Inferior parietal cortex (tissue), 1 donor: ENCODE measurements around the gene NADSYN1.
A peak's percentile ranks its signal among the peaks of the same experiment; 100 is the strongest.

Experiments
- DNase-seq: peaks from one replicate; pipeline ENCODE4 v3.0.0-alpha.2; 2016; ENCODE audit errors: extremely low spot score

The NADSYN1 gene

DNA sequence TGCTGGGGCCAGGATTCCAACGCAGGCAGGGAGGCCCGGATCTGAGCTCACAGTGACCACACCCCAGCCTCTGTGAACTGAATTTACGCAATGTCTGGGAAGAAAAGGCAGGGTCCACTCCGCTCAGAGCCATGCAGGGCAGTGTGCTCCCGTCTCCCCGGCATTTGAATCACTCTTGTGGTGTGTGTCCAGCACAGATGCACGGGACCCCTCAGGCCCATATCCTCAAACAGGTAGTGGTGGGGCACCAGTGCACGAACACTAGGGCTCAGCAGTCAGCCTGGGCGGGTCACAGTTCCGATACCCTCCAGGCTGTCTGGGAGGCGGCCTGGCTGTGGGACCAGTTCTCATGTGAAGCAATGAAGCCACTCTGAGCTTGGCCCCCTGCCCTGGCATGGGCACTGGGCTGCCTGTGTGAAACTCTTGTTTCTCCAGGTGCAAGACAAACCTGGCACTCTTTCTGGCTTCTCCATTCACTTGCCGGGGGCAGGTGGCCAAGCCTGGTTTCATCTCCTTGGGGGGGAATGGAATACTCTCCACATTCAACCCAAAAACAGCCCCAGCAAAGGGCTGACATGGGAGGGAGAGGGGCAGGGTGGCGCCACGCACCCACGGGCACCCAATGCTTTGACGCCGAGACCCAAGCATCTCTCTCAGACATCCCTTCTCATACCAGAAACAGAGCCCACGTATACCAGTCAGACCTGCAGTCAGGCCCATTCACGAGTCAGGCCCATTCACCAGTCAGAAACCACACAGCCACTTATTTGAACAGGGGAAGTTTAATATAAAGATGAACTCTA is 19.2 kb upstream of the NADSYN1 start:
- DNase-seq: no peak

DNA sequence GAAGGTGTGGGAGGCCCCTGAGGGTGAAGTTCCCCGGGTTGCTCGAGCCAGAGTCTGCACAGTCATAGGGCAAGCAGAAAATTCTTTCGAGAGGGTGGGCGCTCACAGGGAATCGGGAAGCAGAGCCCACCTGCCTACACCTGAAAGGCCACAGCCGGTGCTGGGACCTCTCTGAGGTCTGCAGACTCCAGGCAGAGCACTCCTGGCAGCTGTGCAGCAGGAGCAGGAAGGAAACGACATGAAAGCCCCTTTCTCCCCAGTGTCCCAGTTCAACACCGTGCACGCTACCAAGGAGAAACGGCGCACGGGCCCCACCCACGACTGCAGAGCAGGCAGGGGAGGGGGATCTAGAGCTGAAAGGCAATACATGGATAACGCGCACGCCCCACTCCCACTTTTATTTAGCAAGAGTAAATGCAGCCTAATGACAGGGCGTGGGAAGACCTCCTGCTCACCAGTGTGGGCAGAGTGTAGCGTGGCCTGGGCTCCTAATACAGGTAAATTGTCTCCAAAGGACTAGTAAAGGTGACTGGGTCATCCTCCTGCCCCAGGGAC is 18.4 kb upstream of the NADSYN1 start:
- DNase-seq: no peak

DNA sequence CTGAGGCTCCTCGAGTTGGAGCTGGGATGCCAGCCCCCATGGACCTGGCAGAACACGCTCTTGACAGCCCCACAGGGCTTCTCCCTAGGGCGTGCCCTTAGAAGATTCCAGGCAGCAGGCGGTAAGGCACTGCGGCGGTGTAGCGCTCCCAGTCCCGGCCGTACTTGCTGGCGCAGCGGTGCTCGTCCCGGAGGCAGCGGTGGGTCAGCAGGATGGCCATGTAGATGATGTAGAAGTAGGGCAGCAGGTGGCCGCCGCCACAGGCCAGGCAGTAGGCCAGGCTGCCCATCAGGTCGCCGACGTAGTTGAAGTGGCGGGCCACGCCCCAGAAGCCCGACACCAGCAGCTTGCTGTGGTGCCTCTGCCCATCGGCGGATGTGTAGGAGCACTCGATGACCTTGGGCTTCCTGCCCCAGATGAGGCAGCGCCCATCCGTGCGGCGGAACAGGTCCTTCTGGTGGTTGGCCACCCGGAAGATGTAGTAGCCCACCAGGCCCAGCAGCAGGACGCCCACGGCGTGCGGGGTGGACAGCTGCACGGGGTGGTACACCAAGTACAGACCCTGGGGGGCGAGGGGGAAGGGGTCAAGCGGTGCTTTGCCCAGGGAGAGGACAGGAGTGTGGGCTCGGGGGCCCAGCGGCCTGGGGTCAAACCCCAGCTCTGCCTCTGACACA is 17.6 kb upstream of the NADSYN1 start:
- DNase-seq: no peak

DNA sequence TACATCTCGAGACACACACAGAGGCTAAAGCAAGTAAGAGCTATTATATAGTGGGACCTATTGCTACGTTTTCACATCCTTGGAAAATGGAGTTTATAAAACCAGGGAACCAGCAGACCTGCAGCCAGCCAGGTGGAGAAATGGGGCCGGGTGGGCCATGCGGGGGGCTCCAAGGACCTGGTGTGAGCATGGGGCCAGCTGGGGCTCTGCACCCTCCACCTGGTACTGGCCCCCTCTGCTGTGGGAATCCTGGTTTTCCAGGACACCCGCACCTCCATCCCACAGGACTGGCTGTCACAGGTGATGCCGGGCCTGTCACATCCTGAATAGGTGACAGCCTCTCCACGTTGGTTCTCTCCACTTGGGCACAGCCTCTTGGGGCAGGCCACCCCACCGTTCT is 16.1 kb upstream of the NADSYN1 start:
- DNase-seq: no peak

DNA sequence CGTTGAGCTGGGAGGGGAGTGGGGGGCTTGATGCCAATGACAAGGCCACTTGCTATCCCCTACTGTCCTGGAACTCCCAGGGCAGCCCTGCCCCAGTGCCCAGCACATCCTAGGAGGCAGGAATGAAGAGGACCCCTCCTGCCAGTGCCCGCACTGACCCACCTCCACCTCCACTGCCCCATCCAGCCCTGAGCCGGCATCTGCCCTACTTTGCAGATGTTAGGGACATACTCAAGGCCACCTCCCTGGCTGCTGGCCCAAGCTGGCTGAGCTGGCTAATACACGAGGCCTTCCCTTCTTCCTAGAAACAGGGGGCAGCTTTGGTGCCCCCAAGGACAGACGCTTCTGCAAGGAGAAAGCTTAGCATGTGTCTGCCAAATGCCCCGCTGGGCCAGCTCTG is 15.6 kb upstream of the NADSYN1 start:
- DNase-seq: no peak

DNA sequence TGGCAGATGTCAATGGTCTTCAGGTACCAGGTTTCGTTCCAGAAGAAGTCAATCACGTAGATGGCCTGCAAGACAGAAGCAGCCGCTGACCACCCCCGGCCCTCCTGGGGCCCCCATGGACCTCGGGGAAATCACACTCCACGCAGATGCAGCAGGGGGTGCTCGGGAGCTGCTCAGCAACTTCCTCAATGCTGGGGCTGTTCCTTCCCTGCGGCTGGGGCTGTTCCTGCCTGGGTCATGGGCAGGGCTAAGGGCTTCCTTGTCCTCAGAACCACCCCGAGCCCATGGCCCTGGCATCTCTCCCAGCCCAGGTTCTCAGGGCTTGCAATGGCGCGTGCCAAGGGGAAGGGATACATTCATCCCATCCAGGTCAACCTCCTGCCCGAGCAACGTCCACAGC is 15.1 kb upstream of the NADSYN1 start:
- DNase-seq: no peak

DNA sequence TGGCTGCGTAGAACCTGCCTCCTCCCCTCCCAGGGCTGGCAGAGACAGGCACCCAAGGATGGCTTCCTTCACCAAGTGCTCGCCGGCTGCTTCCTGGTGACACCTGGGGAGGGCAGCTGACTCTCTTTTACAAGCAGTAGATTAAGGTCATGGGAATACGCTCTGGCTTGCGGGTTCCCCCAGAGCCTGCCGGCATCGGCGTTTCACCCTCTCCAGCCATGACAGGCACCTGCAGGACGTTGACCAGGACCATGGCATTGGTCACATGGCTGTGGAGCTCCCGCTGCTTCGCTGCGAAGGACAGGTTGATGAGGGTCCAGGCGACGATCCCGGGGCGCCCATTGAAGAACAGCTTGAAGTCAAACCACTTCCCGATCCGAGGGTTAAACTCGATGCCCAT is 14.4 kb upstream of the NADSYN1 start:
- DNase-seq: no peak

DNA sequence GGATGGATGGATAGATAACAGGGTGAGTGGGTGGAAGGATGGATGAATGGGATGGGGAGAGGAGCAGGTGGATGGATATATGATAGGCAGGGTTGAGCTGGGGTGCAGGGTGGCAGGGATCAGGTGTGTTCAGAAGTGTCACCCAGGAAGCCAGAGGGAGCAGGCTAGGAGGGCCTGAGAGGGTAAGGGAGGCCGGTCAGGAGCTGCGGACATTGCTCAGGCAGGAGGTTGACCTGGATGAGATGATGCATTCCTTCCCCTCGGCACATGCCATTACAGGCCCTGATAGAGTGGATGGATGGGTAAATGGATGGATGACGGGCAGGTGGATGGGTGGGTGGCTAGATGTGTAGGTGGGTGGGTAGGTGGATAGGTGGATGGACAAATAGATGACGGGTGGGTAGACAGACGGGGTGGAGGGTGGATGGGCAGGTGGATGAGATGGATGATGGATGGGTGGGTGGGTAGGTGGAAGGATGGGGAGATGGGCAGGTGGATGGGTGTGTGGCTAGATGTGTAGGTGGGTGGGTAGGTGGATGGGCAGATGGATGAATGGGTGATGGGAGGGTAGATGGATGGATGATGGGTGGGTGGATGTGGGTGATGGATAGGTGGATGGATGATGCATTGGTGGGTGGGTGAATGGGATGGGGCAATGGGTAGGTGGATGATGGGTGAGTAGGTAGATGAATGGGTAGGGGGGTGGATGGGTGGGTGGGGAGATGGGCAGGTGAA is 12.8 kb upstream of the NADSYN1 start:
- no peak for DNase-seq

DNA sequence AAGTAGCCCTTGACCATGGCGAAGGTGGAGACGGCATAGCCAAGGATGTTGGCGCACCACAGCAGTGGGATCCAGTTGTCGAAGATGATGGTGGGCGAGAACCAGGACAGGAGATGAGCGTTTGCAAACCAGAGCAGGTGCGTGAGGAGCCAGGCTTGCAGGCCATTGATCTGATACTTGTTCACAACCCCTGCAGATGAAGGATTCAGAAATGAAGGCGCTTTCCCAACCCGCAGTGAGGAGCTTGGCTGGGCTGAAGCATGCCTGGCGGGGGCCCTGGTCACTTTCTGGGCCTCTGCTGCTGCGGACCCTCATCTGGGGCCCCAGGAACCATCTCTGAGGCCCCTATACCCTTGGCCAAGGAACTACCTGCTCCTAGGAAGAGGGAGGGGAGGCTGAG is 11.8 kb upstream of the NADSYN1 start:
- no peak for DNase-seq

DNA sequence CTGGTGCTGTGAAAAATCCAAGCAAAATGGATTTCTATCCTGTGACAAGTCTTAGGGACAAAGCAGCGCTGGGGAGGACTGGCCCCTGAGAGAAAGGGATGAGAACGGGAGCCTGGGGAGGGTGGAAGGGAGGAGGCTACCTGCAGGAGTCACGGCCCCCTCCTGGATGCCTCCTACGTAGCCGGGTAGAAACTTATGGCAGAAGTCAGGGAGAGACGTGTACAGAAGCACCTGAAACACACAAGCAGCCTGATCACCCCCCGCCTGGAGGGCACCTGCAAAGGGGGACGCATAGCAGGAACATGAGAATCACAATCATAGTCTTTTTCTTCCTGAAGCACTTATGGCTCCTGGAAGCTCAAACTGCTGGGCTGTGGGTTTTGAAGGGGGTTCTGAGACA is 10.9 kb upstream of the NADSYN1 start:
- DNase-seq: no peak

DNA sequence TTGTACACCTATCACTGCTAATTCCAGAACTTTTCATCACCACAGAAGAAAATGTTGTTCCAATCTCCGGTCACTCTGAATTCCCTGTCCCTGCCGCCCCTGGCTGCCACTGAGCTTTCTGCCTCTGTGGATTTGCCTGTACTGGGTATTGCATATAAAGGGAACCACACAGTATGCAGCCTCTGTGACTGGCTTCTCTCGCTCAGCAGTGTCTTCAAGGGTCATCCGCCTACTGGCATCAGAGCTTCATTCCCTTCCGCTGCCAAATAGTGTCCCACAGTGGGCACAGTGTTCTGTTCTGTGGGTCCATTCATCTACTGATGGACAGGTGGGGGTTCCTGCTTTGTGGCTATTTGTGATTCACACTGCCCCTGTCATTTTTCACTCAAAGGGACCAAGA is 10.1 kb upstream of the NADSYN1 start:
- DNase-seq: no peak

DNA sequence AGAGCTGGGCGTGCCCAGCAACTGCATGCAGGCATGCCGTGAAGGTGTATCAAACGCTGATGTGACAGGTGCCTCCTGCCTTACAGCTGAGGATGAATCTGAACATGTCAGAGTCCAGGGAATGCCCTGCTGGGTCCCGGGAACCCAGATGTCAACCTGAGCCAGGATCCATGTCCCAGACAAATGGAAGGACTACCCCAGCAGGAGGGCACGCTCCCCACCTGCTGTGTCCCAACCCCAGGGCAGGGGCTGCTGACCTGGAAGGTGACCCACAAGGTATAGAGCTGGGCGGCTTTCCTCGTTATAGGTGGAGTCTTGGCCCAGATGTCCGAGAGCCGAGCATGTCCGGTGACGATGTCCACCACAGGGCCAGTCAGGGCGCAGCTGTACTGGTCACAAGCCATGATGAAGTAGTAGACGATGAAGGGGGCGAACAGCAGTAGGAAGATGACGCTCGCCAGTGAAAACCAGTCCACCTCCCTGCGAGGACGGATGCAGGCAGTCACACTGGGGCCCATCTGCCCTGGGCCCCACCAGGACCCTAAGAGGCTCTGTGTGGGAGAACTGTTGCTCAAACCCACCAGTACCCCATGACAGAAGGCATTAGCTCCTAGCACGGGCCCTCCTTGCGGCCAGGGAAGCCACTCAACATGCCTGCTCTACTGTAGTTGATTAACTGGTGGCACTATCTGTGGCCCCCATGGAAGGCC is 9.1 kb upstream of the NADSYN1 start:
- no peak for DNase-seq

DNA sequence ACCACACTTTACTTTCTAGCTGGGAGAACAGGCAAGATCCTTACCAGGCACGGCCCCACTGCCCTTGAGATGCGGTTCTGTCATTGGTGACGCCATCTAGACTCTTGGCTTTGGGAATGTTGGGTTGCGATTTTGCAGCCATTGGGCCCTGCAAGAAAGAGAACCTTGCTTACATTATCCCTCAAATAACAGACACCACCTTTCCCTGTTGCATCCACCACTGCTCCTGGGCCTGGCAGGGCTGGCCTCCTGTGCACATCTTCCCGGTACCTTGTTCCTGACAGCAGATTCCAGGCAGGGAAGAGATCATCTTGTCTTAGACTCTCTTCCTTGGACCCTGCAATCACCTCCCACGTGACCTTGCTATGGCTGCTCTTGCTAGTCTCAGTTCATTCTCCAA is 8.2 kb upstream of the NADSYN1 start:
- no peak for DNase-seq

DNA sequence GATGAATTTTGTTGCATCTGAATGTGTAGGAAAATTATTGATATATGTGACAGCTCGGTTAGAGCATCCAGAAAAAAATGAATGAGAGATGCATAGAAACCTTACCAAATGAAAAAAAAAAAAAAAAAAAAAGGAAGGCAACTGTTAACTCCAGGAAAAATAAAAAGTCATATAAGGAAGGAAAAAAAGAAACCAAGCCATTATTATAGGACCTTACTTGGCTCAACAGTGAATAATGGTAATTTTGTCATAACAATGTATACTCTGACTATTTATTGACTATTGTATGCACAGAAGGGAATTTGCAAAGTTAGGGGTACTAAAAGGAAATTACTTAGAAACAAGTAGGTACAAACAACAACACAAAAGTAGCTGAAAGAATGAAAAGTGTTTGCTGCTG is 6.9 kb upstream of the NADSYN1 start:
- no peak for DNase-seq

DNA sequence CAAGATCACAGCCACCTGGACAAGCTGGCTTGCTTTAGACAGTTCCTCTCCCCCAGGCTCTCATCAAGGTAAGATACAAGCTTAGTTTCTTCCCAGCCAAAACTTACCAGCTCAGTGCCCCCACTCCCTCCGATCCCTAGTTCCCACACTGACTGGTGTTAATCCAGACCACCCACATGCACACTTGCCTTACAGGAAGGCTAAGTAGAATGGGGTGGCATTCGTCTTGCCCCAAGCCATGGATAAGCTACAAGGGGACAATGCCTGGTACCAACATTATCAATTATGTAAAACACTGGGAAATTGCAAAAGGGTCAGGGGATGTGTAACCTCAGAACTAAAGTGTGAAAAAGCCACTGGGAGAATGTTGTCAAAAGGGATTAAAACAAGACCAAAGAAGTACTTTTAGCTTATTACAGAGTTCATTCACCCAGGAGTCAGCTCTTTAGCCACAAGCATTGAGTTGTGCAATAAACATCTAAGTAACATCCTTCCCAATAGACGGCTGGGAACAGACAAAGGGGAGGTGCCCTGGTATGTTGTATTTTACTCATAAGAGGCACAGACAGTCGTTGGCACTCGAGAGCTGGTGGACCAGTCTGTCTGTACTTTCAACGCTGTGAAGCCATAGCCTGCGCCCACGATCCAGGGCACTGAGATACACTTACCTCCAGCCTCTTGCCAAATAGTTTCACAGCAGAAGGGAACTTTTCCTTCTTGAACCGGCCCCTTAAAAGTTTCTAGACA is 5.9 kb upstream of the NADSYN1 start:
- DNase-seq: no peak

DNA sequence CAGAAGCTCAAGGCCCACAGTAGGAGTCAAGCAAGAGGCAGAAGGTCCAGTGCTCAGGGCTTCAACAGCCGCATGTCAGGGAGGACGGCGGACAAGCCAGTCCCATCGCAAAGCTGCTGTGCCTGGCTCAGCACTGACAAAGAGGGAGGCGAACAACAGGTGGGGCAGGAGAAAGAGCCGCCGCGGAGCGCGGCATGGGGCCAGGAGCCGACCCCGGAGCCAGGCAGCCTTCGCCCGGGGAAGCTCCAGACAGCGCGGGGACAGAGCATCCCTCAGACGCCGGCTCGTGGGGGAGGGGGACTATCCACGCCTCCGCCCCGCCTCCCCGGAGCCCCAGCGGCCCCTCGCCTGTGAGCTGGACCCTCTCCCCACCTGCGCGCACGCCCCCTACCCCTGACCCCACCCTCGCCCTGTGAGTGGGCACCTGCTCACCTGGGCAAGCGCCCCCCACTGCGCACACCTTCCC is 5.2 kb upstream of the NADSYN1 start:
- DNase-seq: no peak

DNA sequence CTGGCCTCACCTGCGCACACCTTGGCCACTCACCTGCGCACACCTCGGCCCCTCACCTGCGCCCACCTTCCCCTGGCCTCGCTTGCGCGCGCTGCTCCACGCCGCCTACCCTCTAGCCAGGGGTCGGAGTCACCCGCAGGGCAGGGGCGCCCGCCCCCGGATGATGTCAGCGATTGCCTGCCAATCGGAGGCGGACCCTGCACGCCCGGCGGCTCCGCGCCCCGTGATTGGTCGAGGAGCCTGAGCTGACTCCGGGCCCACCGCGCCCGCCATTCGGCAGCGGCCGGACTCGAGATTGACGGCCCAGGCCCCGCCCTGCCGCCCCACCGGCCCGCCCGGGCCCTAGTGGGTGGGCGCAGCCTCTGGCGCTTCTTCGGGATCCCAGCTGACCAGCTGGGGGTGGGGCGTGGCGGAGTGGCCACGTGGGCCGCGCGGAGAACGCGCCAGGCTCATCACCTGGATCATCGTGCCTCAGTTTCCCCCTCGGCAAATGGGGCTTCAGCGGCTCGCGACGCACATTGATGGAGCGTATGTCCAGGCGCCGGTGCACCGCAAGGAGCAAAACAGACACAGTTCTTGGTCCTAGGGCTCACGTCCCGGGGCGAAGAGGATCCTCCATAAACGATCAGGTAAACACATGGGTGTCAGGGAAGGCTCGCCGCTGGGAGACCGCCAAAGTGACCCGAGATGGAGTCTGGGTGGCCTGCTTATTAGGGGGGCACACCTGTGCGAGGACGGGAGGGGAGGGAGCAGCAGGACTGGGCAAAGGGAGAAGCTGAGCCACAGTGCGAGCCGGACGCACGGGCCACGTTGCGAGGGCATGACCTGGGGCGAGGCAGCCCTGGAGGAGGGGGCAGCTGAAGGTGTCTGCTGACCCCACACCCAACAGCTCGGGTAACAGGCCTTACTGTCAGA is 4.5 kb upstream of the NADSYN1 start, which contains the start of gene DHCR7:
DHCR7 (minus strand) TSS at position 137 of the 915 bp plus-strand sequence. CDS start 3,441 bp downstream, outside the sequence.
- peak; percentile 92 for DNase-seq

DNA sequence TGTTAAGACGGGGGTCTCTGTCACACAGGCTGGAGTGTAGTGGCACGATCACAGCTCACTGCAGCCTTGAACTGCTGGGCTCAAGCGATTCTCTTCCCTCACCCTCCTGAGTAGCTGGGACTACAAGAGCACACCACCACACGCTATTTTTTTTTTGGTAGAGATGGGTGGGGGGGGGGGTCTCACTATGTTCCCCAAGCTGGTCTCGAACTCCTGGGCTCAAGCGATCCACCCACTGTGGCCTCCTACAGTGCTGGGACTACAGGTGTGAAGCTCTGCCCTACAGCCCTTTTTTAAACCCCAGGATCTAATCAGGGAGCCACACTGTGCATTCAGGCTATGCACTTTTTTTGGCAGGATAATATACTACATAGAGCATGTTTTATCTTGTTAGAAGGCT is 3.4 kb upstream of the NADSYN1 start:
- no peak for DNase-seq

DNA sequence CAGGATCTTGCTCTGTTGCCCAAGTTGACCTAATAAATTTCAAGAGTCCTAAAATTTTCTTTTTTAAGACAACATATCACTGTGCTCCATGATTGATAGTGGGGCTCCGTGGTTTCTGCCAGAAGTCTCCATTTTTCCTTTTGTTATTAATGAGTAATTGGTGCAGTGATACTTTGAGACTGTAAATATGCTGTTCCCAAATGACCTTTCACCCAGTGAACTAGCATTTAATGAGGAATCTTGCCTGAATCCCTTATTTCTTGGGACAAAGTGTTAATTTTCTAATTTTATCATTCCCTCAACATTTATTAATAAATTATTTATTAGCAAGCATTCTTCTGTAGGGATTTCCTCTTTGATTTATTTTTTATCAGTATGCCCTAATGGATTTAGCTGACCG is 2.5 kb upstream of the NADSYN1 start:
- DNase-seq: no peak

DNA sequence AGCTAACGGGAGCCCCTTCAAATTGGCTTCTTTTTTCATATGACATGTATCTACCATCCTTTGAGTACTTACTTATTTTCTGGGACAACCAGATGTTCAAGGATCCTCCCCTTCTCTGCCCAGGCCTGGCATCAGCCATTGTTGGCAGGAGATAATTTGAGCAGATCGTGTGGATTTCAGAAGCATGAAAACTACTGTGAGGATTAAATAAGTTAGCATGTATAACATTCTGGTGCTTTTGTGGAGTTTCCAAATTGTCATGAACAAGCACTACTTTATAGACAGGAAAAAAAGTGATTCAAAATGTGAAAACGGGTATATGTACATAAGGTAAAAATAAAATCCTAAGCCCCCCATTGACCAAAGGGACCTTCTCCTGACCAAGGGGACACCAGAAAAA is 2.1 kb upstream of the NADSYN1 start:
- DNase-seq: no peak
